KMS-11 (cell line): ENCODE measurements around the gene LPCAT4.

Experiments used
- H2AFZ ChIP-seq: fragments of 200-600 bp; sonication (generic); 2 replicates; pipeline ENCODE4 v1.6.1; 2016; ENCODE audit warnings: antibody characterized with exemption, mixed run types, low read depth
- H3K27ac ChIP-seq: fragments of 200-600 bp; sonication (generic); 2 replicates; pipeline ENCODE4 v1.6.1; 2016; ENCODE audit warnings: mild to moderate bottlenecking, mixed run types
- H3K27me3 ChIP-seq: fragments of 200-600 bp; sonication (generic); 2 replicates; pipeline ENCODE4 v1.6.1; 2017; ENCODE audit warnings: mild to moderate bottlenecking, low read depth, mixed run types, moderate library complexity; ENCODE audit not compliant: insufficient read depth
- H3K36me3 ChIP-seq: fragments of 200-600 bp; sonication (generic); 2 replicates; pipeline ENCODE4 v1.6.1; 2017; ENCODE audit warnings: mild to moderate bottlenecking, mixed run types; ENCODE audit not compliant: insufficient read depth
- H3K4me1 ChIP-seq: fragments of 200-600 bp; sonication (generic); 2 replicates; pipeline ENCODE4 v1.6.1; 2016; ENCODE audit warnings: mild to moderate bottlenecking, low read depth, mixed run types; ENCODE audit not compliant: poor library complexity, severe bottlenecking
- H3K4me2 ChIP-seq: fragments of 200-600 bp; sonication (generic); 2 replicates; pipeline ENCODE4 v1.7.0; 2016; ENCODE audit warnings: mild to moderate bottlenecking, mixed run types
- H3K4me3 ChIP-seq: fragments of 200-600 bp; sonication (generic); IDR thresholded peaks from 2 replicates; pipeline ENCODE4 v1.6.1; 2017; ENCODE audit warnings: low read depth, low read length, mixed read lengths; ENCODE audit not compliant: insufficient read depth
- H3K79me2 ChIP-seq: fragments of 200-600 bp; sonication (generic); 2 replicates; pipeline ENCODE4 v1.6.1; 2016; ENCODE audit warnings: low read depth, mixed run types; ENCODE audit not compliant: insufficient read depth
- H3K9ac ChIP-seq: fragments of 200-600 bp; sonication (generic); 2 replicates; pipeline ENCODE4 v1.6.1; 2016; ENCODE audit warnings: mild to moderate bottlenecking, mixed run types
- H4K20me1 ChIP-seq: fragments of 200-600 bp; sonication (generic); 2 replicates; pipeline ENCODE4 v1.6.1; 2016; ENCODE audit warnings: mild to moderate bottlenecking, mixed run types; ENCODE audit not compliant: insufficient read depth
- TF ChIP-seq, protein P1 (sequence below): fragments of 200-600 bp; sonication (generic); conservative IDR thresholded peaks from 2 replicates; pipeline ENCODE4 v1.6.1; 2017; ENCODE audit warnings: low read depth, mild to moderate bottlenecking, antibody characterized with exemption, low read length, moderate library complexity, mixed read lengths

LPCAT4 gene

GRCh38 chr15:34360298-34360697 is 6.7 kb downstream of the LPCAT4 start:
- Histone ChIP-seq H2AFZ (no peak overlapping the region), H3K36me3 (no peaks in the 10 kb centered on the region), H3K27me3 (no peaks in the 10 kb centered on the region)

GRCh38 chr15:34359416-34359815 is 7.6 kb downstream of the LPCAT4 start:
- H3K4me2 ChIP-seq, result no peak overlapping the region
- TF ChIP-seq, protein P1, sequence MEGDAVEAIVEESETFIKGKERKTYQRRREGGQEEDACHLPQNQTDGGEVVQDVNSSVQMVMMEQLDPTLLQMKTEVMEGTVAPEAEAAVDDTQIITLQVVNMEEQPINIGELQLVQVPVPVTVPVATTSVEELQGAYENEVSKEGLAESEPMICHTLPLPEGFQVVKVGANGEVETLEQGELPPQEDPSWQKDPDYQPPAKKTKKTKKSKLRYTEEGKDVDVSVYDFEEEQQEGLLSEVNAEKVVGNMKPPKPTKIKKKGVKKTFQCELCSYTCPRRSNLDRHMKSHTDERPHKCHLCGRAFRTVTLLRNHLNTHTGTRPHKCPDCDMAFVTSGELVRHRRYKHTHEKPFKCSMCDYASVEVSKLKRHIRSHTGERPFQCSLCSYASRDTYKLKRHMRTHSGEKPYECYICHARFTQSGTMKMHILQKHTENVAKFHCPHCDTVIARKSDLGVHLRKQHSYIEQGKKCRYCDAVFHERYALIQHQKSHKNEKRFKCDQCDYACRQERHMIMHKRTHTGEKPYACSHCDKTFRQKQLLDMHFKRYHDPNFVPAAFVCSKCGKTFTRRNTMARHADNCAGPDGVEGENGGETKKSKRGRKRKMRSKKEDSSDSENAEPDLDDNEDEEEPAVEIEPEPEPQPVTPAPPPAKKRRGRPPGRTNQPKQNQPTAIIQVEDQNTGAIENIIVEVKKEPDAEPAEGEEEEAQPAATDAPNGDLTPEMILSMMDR, result no peak
- no peaks in the 10 kb centered on the region for H3K79me2 ChIP-seq
- H4K20me1 ChIP-seq, result no peaks in the 10 kb centered on the region
- no peaks in the 10 kb centered on the region for H3K27me3 ChIP-seq
- H2AFZ ChIP-seq, result no peak overlapping the region
- no peak overlapping the region for H3K4me3 ChIP-seq
- H3K36me3 ChIP-seq, result no peaks in the 10 kb centered on the region
- no peak overlapping the region for H3K27ac ChIP-seq
- H3K9ac ChIP-seq, result no peak overlapping the region
- peaks cover under 1% of the 10 kb centered on the region for H3K4me1 ChIP-seq

More at GRCh38 chr15:34360298-34360697, 6.7 kb downstream of the LPCAT4 start:
- H3K4me3 ChIP-seq, result no peak overlapping the region
- TF ChIP-seq, protein P1, result no peak
- peaks cover 8% of the 10 kb centered on the region; the same call in 1 of the 2 replicates for H3K79me2 ChIP-seq
- no peak overlapping the region for H3K4me2 ChIP-seq
- no peak overlapping the region for H3K9ac ChIP-seq
- H3K4me1 ChIP-seq, result peaks cover 9% of the 10 kb centered on the region
- H3K27ac ChIP-seq, result no peak overlapping the region
- no peaks in the 10 kb centered on the region for H4K20me1 ChIP-seq

- H3K36me3 ChIP-seq, result no peaks in the 10 kb centered on the region
Measured at GRCh38 chr15:34358948-34359347, 8.0 kb downstream of the LPCAT4 start.

GRCh38 chr15:34358367-34358766 is 8.6 kb downstream of the LPCAT4 start:
- no peaks in the 10 kb centered on the region for H3K27me3 ChIP-seq
- no peaks in the 10 kb centered on the region for H3K79me2 ChIP-seq
- no peaks in the 10 kb centered on the region for H3K36me3 ChIP-seq
- TF ChIP-seq, protein P1, result no peak
- H3K4me2 ChIP-seq, result no peak overlapping the region
- H4K20me1 ChIP-seq, result no peaks in the 10 kb centered on the region
- no peaks in the 10 kb centered on the region for H3K4me1 ChIP-seq
- no peak overlapping the region for H3K4me3 ChIP-seq
- H3K9ac ChIP-seq, result no peak overlapping the region
- H2AFZ ChIP-seq, result no peak overlapping the region
- no peak overlapping the region for H3K27ac ChIP-seq

More at GRCh38 chr15:34358948-34359347, 8.0 kb downstream of the LPCAT4 start:
- H3K4me1 ChIP-seq, result no peaks in the 10 kb centered on the region
- H3K27ac ChIP-seq, result no peak overlapping the region
- no peak overlapping the region for H3K9ac ChIP-seq
- no peak overlapping the region for H3K4me2 ChIP-seq
- H3K79me2 ChIP-seq, result no peaks in the 10 kb centered on the region
- TF ChIP-seq, protein P1, result no peak
- no peak overlapping the region for H2AFZ ChIP-seq
- no peaks in the 10 kb centered on the region for H3K27me3 ChIP-seq
- no peaks in the 10 kb centered on the region for H4K20me1 ChIP-seq
- H3K4me3 ChIP-seq, result no peak overlapping the region
